Heart left ventricle (tissue), 16 donors: ENCODE data around the gene GOSR2. TPM values are rescaled to one million over a fixed set of nuclear protein-coding genes. Genes with fewer than 3 reads are reported as not detected.

ENCODE experiments used
- ATAC-seq, 4 donors: fragments of 200-7000 bp; cut with Tn5 transposase; one replicate each; pipeline ENCODE4 v1.9.1; 2020 to 2022; ENCODE audit warnings: moderate library complexity in 4 of 4, mild to moderate bottlenecking in 3 of 4, moderate number of reproducible peaks in 1 of 4
- DNase-seq, 5 donors: peaks; one replicate each; pipeline ENCODE4 v3.0.0-alpha.2; 2020
- H3K27ac ChIP-seq, 12 donors: fragments of 200-600 bp; sonication (generic) in 4 of 12; one replicate each; pipeline versions ENCODE4 v1.5.0 to v1.8.0; 2016 to 2022; ENCODE audit warnings: mild to moderate bottlenecking in 2 of 12
- H3K27me3 ChIP-seq, 9 donors: fragments of 200-600 bp; sonication (generic) in 2 of 9; one replicate each; pipeline versions ENCODE4 v1.5.1 to v1.8.0; 2016 to 2022; ENCODE audit warnings: mild to moderate bottlenecking in 3 of 9
- H3K36me3 ChIP-seq, 9 donors: fragments of 200-600 bp; sonication (generic) in 2 of 9; one replicate each; pipeline versions ENCODE4 v1.5.0 to v1.8.0; 2018 to 2022; ENCODE audit warnings: mild to moderate bottlenecking in 2 of 9
- H3K4me1 ChIP-seq, 12 donors: fragments of 200-600 bp; sonication (generic) in 4 of 12; one replicate each; pipeline versions ENCODE4 v1.5.0 to v1.8.0; 2016 to 2022; ENCODE audit warnings: mild to moderate bottlenecking in 3 of 12
- H3K4me3 ChIP-seq, 12 donors: fragments of 200-600 bp; sonication (generic) in 4 of 12; one replicate each; pipeline versions ENCODE4 v1.5.0 to v1.8.0; 2017 to 2022; ENCODE audit warnings: mild to moderate bottlenecking in 9 of 12, moderate library complexity in 4 of 12
- H3K9me3 ChIP-seq, 12 donors: fragments of 200-600 bp; sonication (generic) in 4 of 12; one replicate each; pipeline versions ENCODE4 v1.5.0 to v1.8.0; 2016 to 2022; ENCODE audit warnings: mild to moderate bottlenecking in 1 of 12
- POLR2A ChIP-seq, 2 donors: fragments of 450-650 bp; IDR thresholded peaks; one replicate each; pipeline ENCODE4 v1.6.1; 2017; ENCODE audit warnings: antibody characterized with exemption in 2 of 2, mild to moderate bottlenecking in 2 of 2, moderate library complexity in 2 of 2
- WGBS, 4 donors: extraction: QIAGEN DNeasy Blood & Tissue Kit in 2 of 4; methylation state at CpG; one replicate each; pipeline versions ENCODE4 v1.1.5 to v1.1.7; 2013 to 2018; 5-methylcytosine and 5-hydroxymethylcytosine counted together
- intact Hi-C, 10 donors: fragments of 100-400 bp; cut with DNase I; formaldehyde crosslinking; loops; one replicate each; pipeline versions ENCODE4 v1.11.1 to v1.14.2; 2022
- polyA plus RNA-seq, 2 donors: library from polyadenylated mRNA; stranded (reverse); fragments of 200-250 nt; gene quantifications; one replicate each; pipeline ENCODE4 v1.2.3, GENCODE V29; 2013
- total RNA-seq, 9 donors: library from RNA; depleted of rRNA in 2 of 9; stranded (reverse); fragments of >200 nt in 2 of 9; fragmentation: NEBNext Ultra II Directional in 3 of 9; extraction: Animal tissue kit (Norgen Biotek cat#: 25700) in 3 of 9; gene quantifications; one replicate each; pipeline versions ENCODE4 v1.1.0 to v1.2.4, GENCODE V29; 2016 to 2023
- TF ChIP-seq, protein P1 (sequence below), 12 donors: fragments of 200-600 bp; sonication (generic) in 4 of 12; IDR thresholded peaks; one replicate each; pipeline versions ENCODE4 v1.5.0 to v1.8.0; 2018 to 2022; ENCODE audit warnings: antibody characterized with exemption in 12 of 12, mild to moderate bottlenecking in 5 of 12
- donor health status: ischemic (EF 13 %, LVEDD 7.1; RV severe dilation, severe dysfunction).
- donor health status: healthy with polysubstance abuse.
- donor health status: DM: no; HTN: yes; CAD: no.
- donor health status: DM: no; HTN: no; CAD: no.
- donor health status: ischemic (EF 25% LVEDD 6.9; RV normal size, moderate dysfunction).
- donor health status: ischemic (EF 25% LVEDD 5.7; RV mildly dilated, moderate dysfunction).
- donor health status: healthy.
- donor health status: DM: yes; HTN: yes; CAD: no.
- donor health status: ischemic (EF 35%, LVEDD 5.7; RV mildly dilated, moderate dysfunction).
- donor health status: nonischemic (EF 11% LVEDD 7.7; RV severe dilation, severe dysfunction).
- donor health status: DM: yes; HTN: yes; CAD: no.
- donor health status: PGD.
- donor health status: ischemic (EF 29% LVEDD 5.4; RV normal size, mild dysfunction).
- donor health status: nonischemic (EF 23%, LVEDD 6.1; RV moderate dilation, normal function).

GOSR2 gene
- total and polyA plus RNA-seq, 11 donors, result 20.9 to 55.1 (median 38.4) TPM

DNA sequence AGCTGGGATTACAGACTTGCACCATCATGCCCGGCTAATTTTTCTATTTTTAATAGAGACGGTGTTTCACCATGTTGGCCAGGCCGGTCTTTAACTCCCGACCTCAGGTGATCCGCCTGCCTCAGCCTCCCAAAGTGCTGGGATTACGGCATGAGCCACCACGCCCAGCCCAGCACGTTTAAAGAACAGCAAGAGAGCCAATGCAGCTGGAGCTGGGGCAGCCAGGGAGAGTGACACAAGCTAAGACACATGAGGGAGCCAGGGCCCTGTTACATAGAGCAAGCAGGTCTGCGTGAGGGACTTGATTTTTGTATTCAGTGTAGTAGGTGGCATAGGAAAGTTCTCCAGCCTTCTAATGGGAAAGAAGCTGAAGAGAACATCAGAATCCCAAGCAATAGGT is 21.7 kb upstream of the GOSR2 start:
- Histone ChIP-seq H3K27me3 (no peaks in the 10 kb centered on the region), H3K4me1 (peaks cover 0 to 6% (median 1%) of the 10 kb centered on the region in 12 donors), H3K9me3 (peaks cover 0 to 9% (median 0%) of the 10 kb centered on the region in 12 donors), H3K36me3 (no peaks in the 10 kb centered on the region), H3K4me3 (no peak overlapping the region), H3K27ac (no peak overlapping the region)
- no peak for TF ChIP-seq POLR2A (IDR thresholded peaks at IDR 0.05)
- TF ChIP-seq, protein P1, sequence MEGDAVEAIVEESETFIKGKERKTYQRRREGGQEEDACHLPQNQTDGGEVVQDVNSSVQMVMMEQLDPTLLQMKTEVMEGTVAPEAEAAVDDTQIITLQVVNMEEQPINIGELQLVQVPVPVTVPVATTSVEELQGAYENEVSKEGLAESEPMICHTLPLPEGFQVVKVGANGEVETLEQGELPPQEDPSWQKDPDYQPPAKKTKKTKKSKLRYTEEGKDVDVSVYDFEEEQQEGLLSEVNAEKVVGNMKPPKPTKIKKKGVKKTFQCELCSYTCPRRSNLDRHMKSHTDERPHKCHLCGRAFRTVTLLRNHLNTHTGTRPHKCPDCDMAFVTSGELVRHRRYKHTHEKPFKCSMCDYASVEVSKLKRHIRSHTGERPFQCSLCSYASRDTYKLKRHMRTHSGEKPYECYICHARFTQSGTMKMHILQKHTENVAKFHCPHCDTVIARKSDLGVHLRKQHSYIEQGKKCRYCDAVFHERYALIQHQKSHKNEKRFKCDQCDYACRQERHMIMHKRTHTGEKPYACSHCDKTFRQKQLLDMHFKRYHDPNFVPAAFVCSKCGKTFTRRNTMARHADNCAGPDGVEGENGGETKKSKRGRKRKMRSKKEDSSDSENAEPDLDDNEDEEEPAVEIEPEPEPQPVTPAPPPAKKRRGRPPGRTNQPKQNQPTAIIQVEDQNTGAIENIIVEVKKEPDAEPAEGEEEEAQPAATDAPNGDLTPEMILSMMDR (IDR thresholded peaks at IDR 0.05), result no peak
- 78 to 83% (median 80%) methylated on average over 9 of the region's 9 CpGs for WGBS, 4 donors
- DNase-seq, result no peak
- intact Hi-C loops, result no loop called here
- ATAC-seq, result no peak

DNA sequence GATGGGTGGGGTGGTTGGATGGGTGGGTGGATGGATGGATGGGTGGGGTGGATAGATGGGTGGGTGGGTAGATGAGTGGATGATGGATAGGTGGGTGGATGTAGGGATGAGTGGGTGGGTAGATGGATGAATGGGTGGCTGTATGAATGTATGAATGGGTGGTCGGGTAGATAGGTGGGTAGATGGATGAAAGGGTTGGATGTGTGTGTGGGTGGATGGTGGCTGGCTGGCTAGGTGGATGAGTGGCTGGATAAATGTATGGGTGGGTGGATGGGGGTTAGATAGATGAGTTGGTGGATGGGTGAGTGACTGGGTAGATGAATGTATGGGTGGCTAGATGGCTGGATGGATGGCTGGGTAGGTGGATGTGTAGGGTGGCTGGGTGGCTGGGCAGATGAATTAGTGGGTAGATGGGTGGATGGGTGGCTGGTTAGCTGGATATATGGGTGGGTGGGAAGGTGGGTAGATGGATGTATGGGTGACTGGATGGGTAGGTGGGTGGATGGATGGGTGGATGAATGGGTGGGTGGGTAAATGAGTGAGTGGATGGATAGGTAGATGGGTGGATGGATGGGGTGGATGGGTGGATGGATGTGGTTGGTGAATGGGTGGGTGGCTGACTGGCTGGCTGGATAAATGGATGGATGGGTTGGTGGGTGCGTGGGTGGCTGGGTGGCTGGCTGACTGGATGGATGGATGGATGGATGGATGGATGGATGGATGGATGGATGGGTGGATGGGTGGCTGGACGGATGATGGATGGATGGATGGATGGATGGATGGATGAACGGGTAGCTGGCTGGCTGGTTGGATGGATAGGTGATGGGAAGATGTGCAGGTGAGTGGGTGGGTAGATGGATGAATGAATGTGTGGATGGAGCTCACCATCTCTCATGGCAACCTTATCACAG is 18.9 kb upstream of the GOSR2 start:
- no peak overlapping the region for H3K4me3 ChIP-seq
- 89 to 94% (median 92%) methylated on average over 4 of the region's 4 CpGs for WGBS, 4 donors
- no peak for ATAC-seq
- H3K27me3 ChIP-seq, result no peaks in the 10 kb centered on the region
- DNase-seq, result no peak
- TF ChIP-seq, protein P1 (IDR thresholded peaks at IDR 0.05), result no peak
- TF ChIP-seq POLR2A (IDR thresholded peaks at IDR 0.05), result no peak
- peaks cover 0 to 4% (median 0%) of the 10 kb centered on the region in 12 donors for H3K9me3 ChIP-seq
- peaks cover 0 to 15% (median 6%) of the 10 kb centered on the region in 12 donors for H3K4me1 ChIP-seq
- no peak overlapping the region for H3K27ac ChIP-seq
- H3K36me3 ChIP-seq, result no peaks in the 10 kb centered on the region
- intact Hi-C loops, result no loop called here

GRCh38 chr17:46908068-46908737 is 14.8 kb upstream of the GOSR2 start:
- intact Hi-C loops, result no loop called here
- TF ChIP-seq, protein P1 (IDR thresholded peaks at IDR 0.05), result no peak
- no peak for TF ChIP-seq POLR2A (IDR thresholded peaks at IDR 0.05)
- no peak for ATAC-seq

More at GRCh38 chr17:46908068-46908737, 14.8 kb upstream of the GOSR2 start:
- H3K9me3 ChIP-seq, result no peaks in the 10 kb centered on the region
- WGBS, 4 donors, result 59 to 75% (median 67%) methylated on average over 9 to 14 of the region's 14 CpGs
- no peak overlapping the region for H3K27ac ChIP-seq
- peaks cover 0 to 15% (median 6%) of the 10 kb centered on the region in 12 donors for H3K4me1 ChIP-seq
- H3K36me3 ChIP-seq, result no peaks in the 10 kb centered on the region
- no peak for DNase-seq
- no peaks in the 10 kb centered on the region for H3K27me3 ChIP-seq
- H3K4me3 ChIP-seq, result no peak overlapping the region
